Lower lobe of right lung (tissue), 2 donors: ENCODE data around the gene ENOX1. TPM values are rescaled to one million over a fixed set of nuclear protein-coding genes. Genes with fewer than 3 reads are reported as not detected.

ENCODE experiments used
- ATAC-seq, 2 donors: fragments of 200-7000 bp; cut with Tn5 transposase; one replicate each; pipeline ENCODE4 v1.9.1; 2020 to 2022; ENCODE audit warnings: mild to moderate bottlenecking in 2 of 2, moderate library complexity in 2 of 2
- DNase-seq: peaks from one replicate; pipeline ENCODE4 v3.0.0-alpha.2; 2020
- H3K27ac ChIP-seq: fragments of 200-600 bp; one replicate; pipeline ENCODE4 v1.8.0; 2022
- H3K27me3 ChIP-seq: fragments of 200-600 bp; one replicate; pipeline ENCODE4 v1.8.0; 2022; ENCODE audit warnings: low read depth
- H3K36me3 ChIP-seq: fragments of 200-600 bp; one replicate; pipeline ENCODE4 v1.8.0; 2022; ENCODE audit warnings: mild to moderate bottlenecking
- H3K4me1 ChIP-seq: fragments of 200-600 bp; one replicate; pipeline ENCODE4 v1.8.0; 2022
- H3K4me3 ChIP-seq: fragments of 200-600 bp; one replicate; pipeline ENCODE4 v1.8.0; 2022; ENCODE audit warnings: mild to moderate bottlenecking
- H3K9me3 ChIP-seq: fragments of 200-600 bp; one replicate; pipeline ENCODE4 v1.8.0; 2022
- intact Hi-C: fragments of 100-400 bp; cut with DNase I; formaldehyde crosslinking; loops from one replicate; pipeline ENCODE4 v1.11.0; 2022
- total RNA-seq: library from RNA; stranded (reverse); fragmentation: NEBNext Ultra II Directional; extraction: Animal tissue kit (Norgen Biotek cat#: 25700); gene quantifications from one replicate; pipeline ENCODE4 v1.2.1, GENCODE V29; 2021
- TF ChIP-seq, protein P1 (sequence below): fragments of 200-600 bp; IDR thresholded peaks from one replicate; pipeline ENCODE4 v1.8.0; 2022; ENCODE audit warnings: antibody characterized with exemption, mild to moderate bottlenecking
- donor health status: DM: no; HTN: yes; CAD: no; lungs with severe emphysema.

ENOX1 gene
- total RNA-seq, 1 donor from 2014 or later, result 2.0 TPM

DNA sequence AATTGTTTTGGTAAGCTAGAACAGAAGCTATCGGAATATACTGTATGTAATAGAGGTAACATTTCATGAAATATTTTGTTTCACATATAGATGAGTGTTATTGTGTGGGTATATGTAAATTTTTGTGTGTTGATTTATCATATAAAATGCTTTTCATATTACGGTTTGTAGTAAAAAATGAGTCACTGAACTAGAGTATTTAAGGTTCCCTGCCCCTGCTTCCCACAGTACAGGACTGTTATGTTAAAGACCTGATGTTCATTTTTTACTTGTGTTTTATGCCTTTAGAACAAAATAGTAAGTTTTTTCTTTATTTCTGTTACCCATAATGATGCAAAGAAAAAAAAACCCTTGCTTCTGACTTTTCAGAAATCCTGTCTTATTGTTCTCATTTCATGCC lies 243.4 kb downstream of the ENOX1 start:
- intact Hi-C loops, result no loop called here
- Histone ChIP-seq H3K4me1 (no peaks in the 10 kb centered on the region), H3K27ac (no peak overlapping the region), H3K4me3 (no peak overlapping the region), H3K27me3 (no peaks in the 10 kb centered on the region), H3K9me3 (no peaks in the 10 kb centered on the region), H3K36me3 (no peaks in the 10 kb centered on the region)
- no peak for DNase-seq
- TF ChIP-seq, protein P1, sequence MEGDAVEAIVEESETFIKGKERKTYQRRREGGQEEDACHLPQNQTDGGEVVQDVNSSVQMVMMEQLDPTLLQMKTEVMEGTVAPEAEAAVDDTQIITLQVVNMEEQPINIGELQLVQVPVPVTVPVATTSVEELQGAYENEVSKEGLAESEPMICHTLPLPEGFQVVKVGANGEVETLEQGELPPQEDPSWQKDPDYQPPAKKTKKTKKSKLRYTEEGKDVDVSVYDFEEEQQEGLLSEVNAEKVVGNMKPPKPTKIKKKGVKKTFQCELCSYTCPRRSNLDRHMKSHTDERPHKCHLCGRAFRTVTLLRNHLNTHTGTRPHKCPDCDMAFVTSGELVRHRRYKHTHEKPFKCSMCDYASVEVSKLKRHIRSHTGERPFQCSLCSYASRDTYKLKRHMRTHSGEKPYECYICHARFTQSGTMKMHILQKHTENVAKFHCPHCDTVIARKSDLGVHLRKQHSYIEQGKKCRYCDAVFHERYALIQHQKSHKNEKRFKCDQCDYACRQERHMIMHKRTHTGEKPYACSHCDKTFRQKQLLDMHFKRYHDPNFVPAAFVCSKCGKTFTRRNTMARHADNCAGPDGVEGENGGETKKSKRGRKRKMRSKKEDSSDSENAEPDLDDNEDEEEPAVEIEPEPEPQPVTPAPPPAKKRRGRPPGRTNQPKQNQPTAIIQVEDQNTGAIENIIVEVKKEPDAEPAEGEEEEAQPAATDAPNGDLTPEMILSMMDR, result no peak
- no peak for ATAC-seq

DNA sequence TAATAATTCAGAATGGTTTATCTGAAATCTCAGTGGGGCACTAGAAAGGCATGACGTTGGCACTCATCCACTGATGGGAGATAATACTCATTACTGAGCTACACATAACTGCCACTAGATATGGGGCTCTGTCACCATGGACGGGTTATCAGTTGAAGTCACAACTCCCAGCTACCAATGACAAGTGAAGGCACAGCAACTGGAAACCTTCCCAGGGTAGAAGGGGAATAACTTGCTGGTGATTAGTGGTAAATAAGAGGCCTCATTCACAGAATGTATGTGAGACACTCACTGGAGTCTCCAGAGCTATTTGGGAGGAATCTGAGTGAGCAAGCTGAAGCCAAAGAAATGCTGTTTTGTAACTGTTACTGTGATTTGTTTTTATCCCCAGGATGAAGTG lies 249.6 kb downstream of the ENOX1 start:
- intact Hi-C loops, result no loop called here
- H3K9me3 ChIP-seq, result no peaks in the 10 kb centered on the region
- TF ChIP-seq, protein P1, result no peak
- DNase-seq (no peak), ATAC-seq (no peak)
- no peak overlapping the region for H3K4me3 ChIP-seq
- no peaks in the 10 kb centered on the region for H3K36me3 ChIP-seq
- H3K4me1 ChIP-seq, result no peaks in the 10 kb centered on the region
- H3K27me3 ChIP-seq, result no peaks in the 10 kb centered on the region
- H3K27ac ChIP-seq, result no peak overlapping the region

DNA sequence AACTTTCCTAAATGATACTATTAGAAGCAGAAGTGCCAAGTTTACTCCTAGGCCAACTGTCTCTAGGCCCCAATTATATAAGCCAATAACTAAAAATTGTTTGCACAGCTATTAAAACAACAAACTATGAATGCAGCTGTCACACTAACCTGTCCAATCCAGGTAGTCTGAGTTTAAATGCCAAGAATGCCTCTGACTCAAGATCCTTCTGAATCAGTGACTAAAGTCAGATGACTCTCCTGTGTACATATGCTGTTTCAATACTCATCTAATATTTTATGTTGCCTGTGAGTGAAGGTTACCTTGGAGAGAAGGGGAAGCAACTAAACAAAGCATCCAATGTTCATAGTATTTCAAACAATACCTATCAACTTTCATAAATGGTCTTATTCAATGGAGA lies 257.0 kb downstream of the ENOX1 start:
- Histone ChIP-seq H3K36me3 (no peaks in the 10 kb centered on the region), H3K27me3 (no peaks in the 10 kb centered on the region), H3K9me3 (no peaks in the 10 kb centered on the region), H3K4me3 (no peak overlapping the region), H3K4me1 (no peaks in the 10 kb centered on the region), H3K27ac (no peak overlapping the region)
- intact Hi-C loops, result no loop called here
- DNase-seq (no peak), ATAC-seq (peak in 1 of 2 donors; percentile 19)
- TF ChIP-seq, protein P1, result no peak

DNA sequence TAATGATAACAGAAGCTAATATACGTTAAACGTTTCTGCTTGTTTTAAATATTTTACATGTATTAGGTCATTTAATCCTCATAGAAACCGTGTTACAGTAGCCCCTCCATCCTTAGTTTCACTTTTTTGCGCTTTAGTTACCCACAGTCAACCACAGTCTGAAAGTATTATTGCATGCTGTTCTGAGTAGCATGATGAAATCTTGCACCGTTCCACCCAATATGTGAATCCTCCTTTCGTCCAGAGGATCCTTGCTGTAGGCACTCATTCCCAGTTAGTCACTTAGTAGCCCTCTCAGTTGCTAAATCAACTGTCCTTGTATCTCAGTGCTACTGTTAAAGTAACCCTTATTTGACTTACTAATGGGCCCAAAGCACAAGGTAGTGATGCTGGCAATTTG lies 257.8 kb downstream of the ENOX1 start:
- no peaks in the 10 kb centered on the region for H3K27me3 ChIP-seq
- DNase-seq (no peak), ATAC-seq (no peak)
- no peaks in the 10 kb centered on the region for H3K4me1 ChIP-seq
- H3K9me3 ChIP-seq, result no peaks in the 10 kb centered on the region
- H3K27ac ChIP-seq, result no peak overlapping the region
- no peak overlapping the region for H3K4me3 ChIP-seq
- intact Hi-C loops, result no loop called here
- TF ChIP-seq, protein P1, result no peak
- H3K36me3 ChIP-seq, result no peaks in the 10 kb centered on the region

DNA sequence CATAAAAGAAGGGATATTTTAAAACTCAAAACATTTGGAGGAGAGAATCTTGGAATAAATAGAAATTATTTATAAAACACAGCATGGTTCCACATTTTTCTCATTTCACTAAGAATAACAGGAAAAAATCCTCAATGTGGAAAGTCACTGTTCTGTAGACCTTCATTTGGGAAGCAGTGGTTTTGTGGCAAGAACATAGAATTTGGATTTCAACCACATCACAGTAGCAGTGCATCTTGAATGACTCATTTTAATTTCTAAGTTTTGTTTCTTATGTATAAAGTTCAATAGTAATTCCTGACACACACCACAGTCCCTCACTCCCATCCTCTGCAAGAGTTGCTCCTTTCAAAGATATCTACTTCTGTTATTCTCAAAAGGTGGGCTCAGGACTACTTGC lies 264.0 kb downstream of the ENOX1 start:
- no peaks in the 10 kb centered on the region for H3K27me3 ChIP-seq
- H3K4me1 ChIP-seq, result no peaks in the 10 kb centered on the region
- H3K4me3 ChIP-seq, result no peak overlapping the region
- ATAC-seq (no peak), DNase-seq (no peak)
- no peak overlapping the region for H3K27ac ChIP-seq
- TF ChIP-seq, protein P1, result no peak
- H3K9me3 ChIP-seq, result no peaks in the 10 kb centered on the region
- intact Hi-C loops, result no loop called here
- H3K36me3 ChIP-seq, result no peaks in the 10 kb centered on the region

DNA sequence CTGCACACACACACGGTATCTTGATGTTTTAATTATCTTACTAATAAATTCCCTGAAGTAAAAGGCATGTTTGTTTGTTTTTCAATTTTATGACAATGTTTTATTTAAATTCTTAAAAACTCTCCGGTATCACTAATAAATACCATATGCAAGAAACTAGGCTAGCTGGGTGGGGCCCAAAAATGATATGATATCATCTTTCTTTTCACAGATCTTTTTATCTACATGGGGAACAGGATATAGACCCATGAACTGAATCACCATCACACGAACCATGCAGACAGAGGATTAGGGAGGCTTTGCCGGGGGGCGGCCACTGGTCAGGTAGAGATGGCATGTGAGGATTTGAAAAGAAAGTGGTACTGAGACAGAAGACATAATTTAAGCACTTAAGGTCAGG lies 266.4 kb downstream of the ENOX1 start:
- H3K4me1 ChIP-seq, result no peaks in the 10 kb centered on the region
- no peaks in the 10 kb centered on the region for H3K36me3 ChIP-seq
- intact Hi-C loops, result no loop called here
- no peaks in the 10 kb centered on the region for H3K9me3 ChIP-seq
- H3K4me3 ChIP-seq, result no peak overlapping the region
- TF ChIP-seq, protein P1, result no peak
- no peak overlapping the region for H3K27ac ChIP-seq
- ATAC-seq (no peak), DNase-seq (no peak)
- no peaks in the 10 kb centered on the region for H3K27me3 ChIP-seq
